Measurements from ENCODE around the gene MAML3. TPM values are rescaled to one million over a fixed set of nuclear protein-coding genes. Genes with fewer than 3 reads are reported as not detected.

Gene MAML3
- total RNA-seq, 1 donor = 0.72 TPM

DNA sequence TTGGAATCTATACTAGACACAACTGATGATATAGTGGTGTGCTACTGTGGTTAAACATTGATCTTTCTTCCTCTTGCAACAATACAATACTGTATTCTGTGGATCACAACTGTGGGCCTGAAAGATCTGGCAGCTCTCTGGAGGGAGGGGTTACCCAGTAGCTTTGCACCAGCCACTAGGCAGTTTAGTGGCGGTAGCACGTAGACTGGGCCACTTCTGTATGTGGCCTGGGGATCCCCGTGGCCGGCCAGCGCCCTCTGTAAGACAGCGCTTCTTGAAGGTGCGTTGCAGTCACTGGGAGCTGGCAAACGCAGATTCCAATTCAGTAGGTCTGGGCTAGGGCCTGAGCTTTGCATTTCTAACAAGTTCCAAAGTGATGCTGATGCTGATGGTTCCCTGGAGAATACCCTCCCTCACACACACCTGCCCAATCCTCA lies 319.7 kb downstream of the MAML3 start:
- Histone ChIP-seq H3K36me3 (ENCODE audit: insufficient read depth, low read length) (no peaks in the 10 kb centered on the region), H3K4me2 (ENCODE audit: insufficient read depth, low read length) (no peak overlapping the region), H3K4me1 (ENCODE audit: insufficient read depth, low read length) (no peaks in the 10 kb centered on the region), H3K27me3 (ENCODE audit: insufficient read depth, low read length) (no peaks in the 10 kb centered on the region), H3K27ac (ENCODE audit: low read depth, low read length) (no peak overlapping the region), H4K20me1 (ENCODE audit: insufficient read depth, low read length) (no peaks in the 10 kb centered on the region), H3K4me3 (ENCODE audit: insufficient read depth, low read length) (no peak overlapping the region), H2AFZ (ENCODE audit: low read length) (no peak overlapping the region), H3K9me3 (ENCODE audit: low read depth, low read length) (no peaks in the 10 kb centered on the region), H3K79me2 (ENCODE audit: insufficient read depth, low read length) (no peaks in the 10 kb centered on the region)
- no peak for DNase-seq (ENCODE audit: insufficient read length, low spot score, missing footprints)
- TF ChIP-seq, protein P1, sequence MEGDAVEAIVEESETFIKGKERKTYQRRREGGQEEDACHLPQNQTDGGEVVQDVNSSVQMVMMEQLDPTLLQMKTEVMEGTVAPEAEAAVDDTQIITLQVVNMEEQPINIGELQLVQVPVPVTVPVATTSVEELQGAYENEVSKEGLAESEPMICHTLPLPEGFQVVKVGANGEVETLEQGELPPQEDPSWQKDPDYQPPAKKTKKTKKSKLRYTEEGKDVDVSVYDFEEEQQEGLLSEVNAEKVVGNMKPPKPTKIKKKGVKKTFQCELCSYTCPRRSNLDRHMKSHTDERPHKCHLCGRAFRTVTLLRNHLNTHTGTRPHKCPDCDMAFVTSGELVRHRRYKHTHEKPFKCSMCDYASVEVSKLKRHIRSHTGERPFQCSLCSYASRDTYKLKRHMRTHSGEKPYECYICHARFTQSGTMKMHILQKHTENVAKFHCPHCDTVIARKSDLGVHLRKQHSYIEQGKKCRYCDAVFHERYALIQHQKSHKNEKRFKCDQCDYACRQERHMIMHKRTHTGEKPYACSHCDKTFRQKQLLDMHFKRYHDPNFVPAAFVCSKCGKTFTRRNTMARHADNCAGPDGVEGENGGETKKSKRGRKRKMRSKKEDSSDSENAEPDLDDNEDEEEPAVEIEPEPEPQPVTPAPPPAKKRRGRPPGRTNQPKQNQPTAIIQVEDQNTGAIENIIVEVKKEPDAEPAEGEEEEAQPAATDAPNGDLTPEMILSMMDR (IDR thresholded peaks at IDR 0.05; ENCODE audit: extremely low read depth, low read depth, low read length) = no peak

DNA sequence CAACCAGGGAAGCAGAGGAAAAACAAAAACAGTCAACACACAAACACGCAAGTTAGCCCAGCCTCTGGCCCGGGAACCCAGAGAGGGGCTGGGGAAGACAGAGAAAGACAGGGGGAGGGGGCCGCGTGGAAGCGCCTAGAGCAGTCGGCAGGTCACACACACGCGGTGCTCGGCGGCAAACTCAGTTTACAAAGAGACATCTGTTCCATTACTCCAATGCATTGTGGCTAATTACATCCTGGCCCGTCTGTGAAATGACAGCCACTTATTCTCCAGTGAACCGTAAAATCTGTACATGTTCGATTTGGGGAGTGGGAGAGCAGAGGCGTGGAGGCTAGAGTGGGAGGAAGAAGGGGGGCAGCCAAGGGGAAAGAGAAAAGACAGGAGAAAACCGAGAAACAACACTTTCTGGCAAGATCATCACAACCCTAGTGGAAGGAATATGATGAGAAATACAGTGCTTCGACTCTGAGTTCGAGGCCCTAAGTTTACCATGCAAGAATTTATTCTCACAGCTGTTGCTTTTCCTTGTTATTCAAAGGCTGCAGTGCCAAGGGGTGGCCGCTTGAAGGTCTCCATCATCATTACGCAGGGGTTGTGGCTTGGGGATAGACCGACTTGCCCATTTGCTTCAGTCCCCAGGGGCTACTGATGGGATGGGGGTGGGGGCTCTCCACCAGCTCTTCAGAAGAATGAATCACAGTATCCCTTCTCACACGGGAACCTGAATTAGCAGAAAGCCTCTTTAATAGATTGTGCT lies 320.7 kb downstream of the MAML3 start:
- DNase-seq (ENCODE audit: insufficient read length, low spot score, missing footprints) = no peak
- no peaks in the 10 kb centered on the region for H4K20me1 ChIP-seq (ENCODE audit: insufficient read depth, low read length)
- no peaks in the 10 kb centered on the region for H3K79me2 ChIP-seq (ENCODE audit: insufficient read depth, low read length)
- TF ChIP-seq, protein P1 (IDR thresholded peaks at IDR 0.05; ENCODE audit: extremely low read depth, low read depth, low read length) = no peak
- H2AFZ ChIP-seq (ENCODE audit: low read length) = no peak overlapping the region
- no peaks in the 10 kb centered on the region for H3K4me1 ChIP-seq (ENCODE audit: insufficient read depth, low read length)
- H3K4me2 ChIP-seq (ENCODE audit: insufficient read depth, low read length) = no peak overlapping the region
- H3K27me3 ChIP-seq (ENCODE audit: insufficient read depth, low read length) = no peaks in the 10 kb centered on the region
- H3K4me3 ChIP-seq (ENCODE audit: insufficient read depth, low read length) = no peak overlapping the region
- no peaks in the 10 kb centered on the region for H3K9me3 ChIP-seq (ENCODE audit: low read depth, low read length)
- H3K36me3 ChIP-seq (ENCODE audit: insufficient read depth, low read length) = no peaks in the 10 kb centered on the region
- no peak overlapping the region for H3K27ac ChIP-seq (ENCODE audit: low read depth, low read length)

DNA sequence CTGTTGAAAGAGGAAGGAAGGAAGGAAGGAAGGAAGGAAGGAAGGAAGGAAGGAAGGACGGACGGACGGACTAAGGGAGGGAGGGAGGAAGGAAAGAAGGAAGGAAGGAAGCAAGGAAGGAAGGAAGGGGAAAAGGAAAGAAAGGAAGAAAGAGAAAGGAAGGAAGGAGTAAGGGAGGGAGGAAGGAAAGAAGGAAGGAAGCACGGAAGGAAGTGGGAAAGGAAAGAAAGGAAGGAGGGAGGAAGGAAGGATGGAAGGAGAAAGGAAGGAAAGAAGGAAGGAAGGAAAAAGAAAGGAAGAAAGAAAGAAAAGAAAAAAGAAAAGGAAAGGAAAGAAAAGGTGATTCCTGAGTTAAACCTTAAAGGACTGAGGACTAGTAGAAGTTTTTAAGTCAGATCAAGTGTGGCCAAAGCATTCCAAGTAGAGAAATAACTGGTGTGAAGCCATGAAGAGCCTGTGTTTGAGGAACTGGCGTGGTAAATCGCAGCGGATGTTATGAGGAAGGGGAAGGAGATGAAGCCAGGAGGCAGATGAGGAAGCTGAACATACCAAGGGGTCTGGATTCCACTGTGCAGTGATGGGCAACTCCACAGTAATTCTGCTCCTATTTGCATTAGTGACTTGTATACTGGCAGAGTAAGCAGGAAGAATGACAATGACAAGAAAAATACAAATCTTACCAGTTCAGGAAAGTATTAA lies 324.9 kb downstream of the MAML3 start:
- DNase-seq (ENCODE audit: insufficient read length, low spot score, missing footprints) = no peak
- no peak overlapping the region for H2AFZ ChIP-seq (ENCODE audit: low read length)
- peaks cover 11% of the 10 kb centered on the region for H3K27me3 ChIP-seq (ENCODE audit: insufficient read depth, low read length)
- no peaks in the 10 kb centered on the region for H3K4me1 ChIP-seq (ENCODE audit: insufficient read depth, low read length)
- no peaks in the 10 kb centered on the region for H4K20me1 ChIP-seq (ENCODE audit: insufficient read depth, low read length)
- TF ChIP-seq, protein P1 (IDR thresholded peaks at IDR 0.05; ENCODE audit: extremely low read depth, low read depth, low read length) = no peak
- no peak overlapping the region for H3K4me2 ChIP-seq (ENCODE audit: insufficient read depth, low read length)
- H3K27ac ChIP-seq (ENCODE audit: low read depth, low read length) = no peak overlapping the region
- no peaks in the 10 kb centered on the region for H3K79me2 ChIP-seq (ENCODE audit: insufficient read depth, low read length)
- no peaks in the 10 kb centered on the region for H3K36me3 ChIP-seq (ENCODE audit: insufficient read depth, low read length)
- no peaks in the 10 kb centered on the region for H3K9me3 ChIP-seq (ENCODE audit: low read depth, low read length)
- no peak overlapping the region for H3K4me3 ChIP-seq (ENCODE audit: insufficient read depth, low read length)

DNA sequence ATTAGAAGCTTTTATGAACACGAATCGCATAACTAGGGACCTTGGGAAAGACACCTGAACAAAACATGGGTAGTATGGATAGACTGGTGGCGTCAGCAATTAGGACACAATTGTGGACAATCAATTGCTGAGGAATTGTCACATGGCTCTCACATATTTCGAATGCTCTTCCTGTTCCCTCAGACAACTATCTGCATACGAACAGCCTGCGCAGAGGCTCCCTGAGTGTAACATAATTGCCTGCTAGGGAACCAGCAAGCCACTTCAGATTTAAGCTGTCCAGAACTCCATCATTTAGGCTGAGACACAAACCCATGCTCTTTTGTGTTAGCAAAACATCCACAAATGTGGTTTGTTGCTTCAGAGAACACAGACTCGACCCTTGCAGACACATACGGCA lies 327.6 kb downstream of the MAML3 start:
- H3K27me3 ChIP-seq (ENCODE audit: insufficient read depth, low read length) = peaks cover 11% of the 10 kb centered on the region

More for the DNA sequence above, 327.6 kb downstream of the MAML3 start:
- H3K9me3 ChIP-seq (ENCODE audit: low read depth, low read length) = no peaks in the 10 kb centered on the region
- no peak overlapping the region for H3K27ac ChIP-seq (ENCODE audit: low read depth, low read length)
- no peaks in the 10 kb centered on the region for H3K36me3 ChIP-seq (ENCODE audit: insufficient read depth, low read length)
- H2AFZ ChIP-seq (ENCODE audit: low read length) = no peak overlapping the region
- no peak for DNase-seq (ENCODE audit: insufficient read length, low spot score, missing footprints)
- H3K4me2 ChIP-seq (ENCODE audit: insufficient read depth, low read length) = no peak overlapping the region
- TF ChIP-seq, protein P1 (IDR thresholded peaks at IDR 0.05; ENCODE audit: extremely low read depth, low read depth, low read length) = no peak
- no peak overlapping the region for H3K4me3 ChIP-seq (ENCODE audit: insufficient read depth, low read length)
- no peaks in the 10 kb centered on the region for H3K79me2 ChIP-seq (ENCODE audit: insufficient read depth, low read length)
- H4K20me1 ChIP-seq (ENCODE audit: insufficient read depth, low read length) = no peaks in the 10 kb centered on the region
- no peaks in the 10 kb centered on the region for H3K4me1 ChIP-seq (ENCODE audit: insufficient read depth, low read length)

All from osteoblast (primary cell).